Heart right ventricle (tissue), 16 donors: ENCODE results near the gene UXS1. TPM values are rescaled to one million over a fixed set of nuclear protein-coding genes. Genes with fewer than 3 reads are reported as not detected.

Experiments
- ATAC-seq, 8 donors: fragments of 200-7000 bp; cut with Tn5 transposase; one replicate each; pipeline ENCODE4 v1.9.1; 2020; ENCODE audit warnings: mild to moderate bottlenecking in 8 of 8, moderate library complexity in 8 of 8, moderate number of reproducible peaks in 1 of 8
- DNase-seq, 2 donors: peaks; one replicate each; pipeline ENCODE4 v3.0.0-alpha.2; 2020
- H3K27ac ChIP-seq, 10 donors: fragments of 200-600 bp; sonication (generic) in 2 of 10; one replicate each; pipeline versions ENCODE4 v1.5.0 to v1.8.0; 2020 to 2022; ENCODE audit warnings: mild to moderate bottlenecking in 3 of 10
- H3K27me3 ChIP-seq, 7 donors: fragments of 200-600 bp; one replicate each; pipeline ENCODE4 v1.8.0; 2021 to 2022; ENCODE audit warnings: mild to moderate bottlenecking in 2 of 7
- H3K36me3 ChIP-seq, 9 donors: fragments of 200-600 bp; sonication (generic) in 1 of 9; one replicate each; pipeline versions ENCODE4 v1.5.0 to v1.8.0; 2020 to 2022; ENCODE audit warnings: mild to moderate bottlenecking in 2 of 9
- H3K4me1 ChIP-seq, 9 donors: fragments of 200-600 bp; sonication (generic) in 1 of 9; one replicate each; pipeline versions ENCODE4 v1.5.0 to v1.8.0; 2020 to 2022; ENCODE audit warnings: mild to moderate bottlenecking in 4 of 9
- H3K4me3 ChIP-seq, 10 donors: fragments of 200-600 bp; sonication (generic) in 2 of 10; one replicate each; pipeline versions ENCODE4 v1.5.0 to v1.8.0; 2020 to 2022; ENCODE audit warnings: mild to moderate bottlenecking in 7 of 10, moderate library complexity in 2 of 10
- H3K9me3 ChIP-seq, 11 donors: fragments of 200-600 bp in 10 of 11; sonication (generic) in 2 of 11; one replicate each; pipeline versions ENCODE4 v1.5.0 to v1.8.0; 2013 to 2022; ENCODE audit warnings: mild to moderate bottlenecking in 2 of 11, control low read depth in 1 of 11, moderate library complexity in 1 of 11
- CTCF ChIP-seq, 9 donors: fragments of 200-600 bp; sonication (generic) in 2 of 9; IDR thresholded peaks; one replicate each; pipeline versions ENCODE4 v1.5.0 to v1.8.0; 2021 to 2022; ENCODE audit warnings: antibody characterized with exemption in 9 of 9, mild to moderate bottlenecking in 5 of 9, moderate library complexity in 1 of 9
- WGBS, 2 donors: extraction: QIAGEN DNeasy Blood & Tissue Kit; methylation state at CpG; one replicate each; pipeline ENCODE4 v1.1.7; 2013; ENCODE audit warnings: inconsistent platforms in 1 of 2; 5-methylcytosine and 5-hydroxymethylcytosine counted together
- intact Hi-C, 10 donors: fragments of 100-400 bp; cut with DNase I; formaldehyde crosslinking; loops; one replicate each; pipeline versions ENCODE4 v1.11.1 to v1.14.2; 2022
- polyA plus RNA-seq, 2 donors: library from polyadenylated mRNA; stranded (reverse); fragments of 200-250 nt; gene quantifications; one replicate each; pipeline ENCODE4 v1.2.3, GENCODE V29; 2013
- total RNA-seq, 10 donors: library from RNA; stranded (reverse); fragmentation: NEBNext Ultra II Directional in 3 of 10; extraction: Animal tissue kit (Norgen Biotek cat#: 25700) in 3 of 10; gene quantifications; one replicate each; pipeline versions ENCODE4 v1.2.1 to v1.2.4, GENCODE V29; 2021 to 2023
- donor health status: Arrhythmogenic right ventricular cardiomyopathy.
- donor health status: ischemic (EF 13 %, LVEDD 7.1; RV severe dilation, severe dysfunction).
- donor health status: healthy with polysubstance abuse.
- donor health status: DM: no; HTN: yes; CAD: no.
- donor health status: DM: no; HTN: no; CAD: no.
- donor health status: ischemic (EF 25% LVEDD 6.9; RV normal size, moderate dysfunction).
- donor health status: ischemic (EF 25% LVEDD 5.7; RV mildly dilated, moderate dysfunction).
- donor health status: healthy.
- donor health status: DM: yes; HTN: yes; CAD: no.
- donor health status: Ischemic cardiomyopathy.
- donor health status: ischemic (EF 35%, LVEDD 5.7; RV mildly dilated, moderate dysfunction).
- donor health status: nonischemic (EF 11% LVEDD 7.7; RV severe dilation, severe dysfunction).
- donor health status: DM: yes; HTN: yes; CAD: no.
- donor health status: PGD.
- donor health status: ischemic (EF 29% LVEDD 5.4; RV normal size, mild dysfunction).
- donor health status: nonischemic (EF 23%, LVEDD 6.1; RV moderate dilation, normal function).

Gene UXS1
- total and polyA plus RNA-seq, 12 donors: 7.1 to 35.0 (median 25.1) TPM

GRCh38 chr2:106147665-106148064 is 46.4 kb downstream of the UXS1 start:
- ATAC-seq: no peak
- peaks cover 0 to 33% (median 0%) of the 10 kb centered on the region in 9 donors for H3K36me3 ChIP-seq
- peaks cover 0 to 10% (median 0%) of the 10 kb centered on the region in 9 donors for H3K4me1 ChIP-seq
- intact Hi-C loops: loop anchor here in 1 of 10 donors (2.0 kb wide), 1 partner anchor 35 kb away; no protein-coding TSS in a partner anchor
- peaks cover 0 to under 1% (median 0%) of the 10 kb centered on the region in 11 donors for H3K9me3 ChIP-seq
- WGBS, 2 donors: 95 to 98% methylated on average over 3 of the region's 3 CpGs
- no peaks in the 10 kb centered on the region for H3K27me3 ChIP-seq
- H3K4me3 ChIP-seq: no peak overlapping the region
- no peak for TF ChIP-seq CTCF (IDR thresholded peaks at IDR 0.05)
- no peak overlapping the region for H3K27ac ChIP-seq
- no peak for DNase-seq

GRCh38 chr2:106147159-106147558 is 46.9 kb downstream of the UXS1 start:
- peaks cover 0 to 33% (median 0%) of the 10 kb centered on the region in 9 donors for H3K36me3 ChIP-seq
- WGBS, 2 donors: 75 to 85% methylated on average over 3 of the region's 3 CpGs
- TF ChIP-seq CTCF (IDR thresholded peaks at IDR 0.05): no peak
- no peak overlapping the region for H3K27ac ChIP-seq
- DNase-seq (no peak), ATAC-seq (no peak)
- intact Hi-C loops: no loop called here
- H3K4me3 ChIP-seq: no peak overlapping the region
- no peaks in the 10 kb centered on the region for H3K9me3 ChIP-seq
- H3K4me1 ChIP-seq: peaks cover 0 to 10% (median 0%) of the 10 kb centered on the region in 9 donors
- no peaks in the 10 kb centered on the region for H3K27me3 ChIP-seq

- intact Hi-C loops: no loop called here
- Histone ChIP-seq H3K27me3 (no peaks in the 10 kb centered on the region), H3K4me3 (no peak overlapping the region), H3K36me3 (peaks cover 0 to 24% (median 0%) of the 10 kb centered on the region in 9 donors), H3K27ac (no peak overlapping the region), H3K9me3 (no peaks in the 10 kb centered on the region), H3K4me1 (peaks cover 0 to 12% (median 0%) of the 10 kb centered on the region in 9 donors)
- TF ChIP-seq CTCF (IDR thresholded peaks at IDR 0.05): no peak
- WGBS, 2 donors: 92% methylated on average over 21 of the region's 21 CpGs
- DNase-seq (no peak), ATAC-seq (no peak)
Measured at GRCh38 chr2:106144621-106145331, 49.3 kb downstream of the UXS1 start.

- H3K9me3 ChIP-seq: no peaks in the 10 kb centered on the region
- no peak for TF ChIP-seq CTCF (IDR thresholded peaks at IDR 0.05)
- no peak overlapping the region for H3K4me3 ChIP-seq
- H3K27me3 ChIP-seq: no peaks in the 10 kb centered on the region
- DNase-seq (no peak), ATAC-seq (peak in 1 of 8 donors; percentile 27)
- 90 to 92% methylated on average over 7 of the region's 7 CpGs for WGBS, 2 donors
- no peak overlapping the region for H3K27ac ChIP-seq
- peaks cover 0 to 16% (median 0%) of the 10 kb centered on the region in 9 donors for H3K36me3 ChIP-seq
- peaks cover 0 to 23% (median 7%) of the 10 kb centered on the region in 9 donors for H3K4me1 ChIP-seq
- intact Hi-C loops: no loop called here
Measured at GRCh38 chr2:106143495-106144215, 50.4 kb downstream of the UXS1 start.
